AG04450 (cell line): ENCODE data around the gene OR1I1. TPM values are rescaled to one million over a fixed set of nuclear protein-coding genes. Genes with fewer than 3 reads are reported as not detected.
"Not testable (repeated sequence)": the region's sequence is repeated elsewhere in the genome, so short reads cannot be mapped to it uniquely, and the experiment has no call there.

Experiments
- CTCF ChIA-PET: fragments of 300-600, 350-600 bp; formaldehyde crosslinking; extraction: SDS; loops from one replicate; lab custom pipeline; 2022; ENCODE audit warnings: antibody characterized with exemption, inconsistent platforms; lab: Charles Lee
- POLR2A ChIA-PET: fragments of 350-600 bp; formaldehyde crosslinking; extraction: SDS; loops from one replicate; lab custom pipeline; 2021; ENCODE audit warnings: antibody characterized with exemption, inconsistent platforms; lab: Yijun Ruan, JAX
- DNase-seq: peaks from one replicate; pipeline ENCODE4 v3.0.0-alpha.2; 2011; ENCODE audit warnings: low read depth, low spot score
- H3K27ac ChIP-seq: one replicate; pipeline ENCODE4 v1.5.1; 2012; ENCODE audit warnings: low read depth, low read length, control low read depth
- H3K27me3 ChIP-seq: one replicate; pipeline ENCODE4 v1.6.0; 2012; ENCODE audit warnings: low read length; ENCODE audit not compliant: control insufficient read depth, insufficient read depth
- H3K4me3 ChIP-seq: 2 replicates; pipeline ENCODE4 v1.5.1; 2011; ENCODE audit warnings: mild to moderate bottlenecking, low read depth, low read length, control low read depth
- H3K9me3 ChIP-seq: 2 replicates; pipeline ENCODE4 v1.5.1; 2012; ENCODE audit warnings: low read length; ENCODE audit not compliant: control insufficient read depth, insufficient read depth
- CTCF ChIP-seq: IDR thresholded peaks from 2 replicates; pipeline ENCODE4 v1.5.1; 2011; ENCODE audit warnings: low read depth, low read length, control low read depth, inconsistent platforms
- polyA plus RNA-seq: library from polyadenylated mRNA; depleted of rRNA; stranded (reverse); fragments of >200 nt; gene quantifications from 2 replicates; pipeline ENCODE4 v1.2.3, GENCODE V29; 2011

The OR1I1 gene
- polyA plus RNA-seq, 1 experiment: not detected

DNA sequence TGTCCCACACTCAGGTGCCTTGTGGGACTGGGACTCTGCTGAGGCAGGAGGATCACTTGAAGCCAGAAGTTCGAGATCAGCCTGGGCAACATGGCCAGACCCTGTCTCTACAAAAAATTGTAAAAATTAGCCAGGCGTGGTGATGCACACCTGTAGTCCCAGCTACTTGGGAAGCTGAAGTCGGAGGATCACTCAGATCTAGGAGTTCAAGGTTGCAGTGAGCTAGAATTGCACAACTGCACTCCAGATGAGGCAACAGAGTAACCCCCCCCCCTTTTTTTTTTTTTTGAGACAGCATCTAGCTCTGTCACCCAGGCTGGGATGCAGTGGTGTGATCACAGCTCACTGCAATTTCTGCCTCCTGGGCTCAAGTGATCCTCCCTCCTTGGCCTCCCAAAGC, 14.2 kb downstream of the OR1I1 start:
- no peak overlapping the region for H3K27ac ChIP-seq
- H3K4me3 ChIP-seq: no peak overlapping the region
- ChIA-PET POLR2A (no interaction called here), CTCF (interaction anchor here (0.6 kb wide), 1 partner anchor 11 kb away, joined by 7 read pairs; no protein-coding TSS in a partner anchor)
- DNase-seq: no peak
- H3K9me3 ChIP-seq: no peaks in the 10 kb centered on the region; the same call in 1 of the 2 replicates
- no peak for TF ChIP-seq CTCF
- peaks cover 7% of the 10 kb centered on the region for H3K27me3 ChIP-seq

DNA sequence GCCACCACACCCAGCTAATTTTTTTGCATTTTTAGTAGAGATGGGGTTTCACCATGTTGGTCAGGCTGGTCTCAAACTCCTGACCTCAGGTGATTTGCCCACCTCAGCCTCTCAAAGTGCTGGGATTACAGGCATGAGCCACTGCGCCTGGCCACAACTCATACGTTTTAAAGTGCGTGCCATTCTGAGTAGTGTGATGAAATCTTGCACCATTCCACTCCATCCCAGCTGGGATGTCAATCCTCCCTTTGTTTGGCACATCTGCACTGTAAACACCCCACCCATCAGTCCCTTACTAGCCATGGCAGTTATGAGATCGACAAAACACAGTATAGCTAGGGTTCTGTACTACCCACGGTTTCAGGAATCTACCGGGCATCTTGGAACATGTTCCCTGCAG, 16.0 kb downstream of the OR1I1 start:
- DNase-seq, H3K27me3 ChIP-seq, CTCF ChIA-PET, H3K9me3 ChIP-seq, H3K27ac ChIP-seq, H3K4me3 ChIP-seq, POLR2A ChIA-PET: not testable (repeated sequence)

- POLR2A ChIA-PET: no interaction called here
- CTCF ChIA-PET: no interaction called here
Observed at GRCh38 chr19:15098460-15098859, 16.4 kb downstream of the OR1I1 start.

DNA sequence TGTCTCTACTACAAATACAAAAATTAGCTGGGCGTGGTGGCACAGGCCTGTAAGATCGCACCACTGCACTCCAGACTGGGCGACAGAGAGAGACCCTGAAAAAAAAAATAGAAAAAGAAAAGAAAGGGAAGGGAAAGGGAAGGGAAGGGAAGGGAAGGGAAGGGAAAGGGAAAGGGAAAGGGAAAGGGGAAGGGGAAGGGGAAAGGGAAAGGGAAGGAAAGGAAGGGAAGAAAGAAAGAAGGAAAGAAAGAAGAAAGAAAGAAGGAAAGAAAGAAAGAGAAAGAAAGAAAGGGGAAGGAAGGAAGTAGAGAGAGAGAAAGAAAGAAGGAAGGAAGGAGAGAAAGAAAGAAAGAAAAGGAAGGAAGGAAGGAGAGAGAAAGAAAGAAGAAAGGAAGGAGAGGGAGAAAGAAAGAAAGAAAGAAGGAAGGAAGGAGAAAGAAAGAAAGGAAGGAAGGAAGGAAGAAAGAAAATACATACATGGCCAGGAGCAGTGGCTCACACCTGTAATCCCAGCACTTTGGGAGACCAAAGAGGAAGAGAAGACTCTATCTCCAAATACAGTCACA, 17.1 kb downstream of the OR1I1 start:
- Histone ChIP-seq H3K27me3 (peaks cover 7% of the 10 kb centered on the region), H3K4me3 (no peak overlapping the region), H3K9me3 (peaks cover 17% of the 10 kb centered on the region; the same call in 1 of the 2 replicates), H3K27ac (no peak overlapping the region)
- DNase-seq: no peak
- ChIA-PET CTCF (interaction anchor here (1.0 to 3.2 kb wide), 2 partner anchors 11 to 122 kb away, joined by 3 to 12 read pairs; no protein-coding TSS in a partner anchor), POLR2A (no interaction called here)
- no peak for TF ChIP-seq CTCF

More at GRCh38 chr19:15098460-15098859, 16.4 kb downstream of the OR1I1 start:
- TF ChIP-seq CTCF: no peak
- DNase-seq: no peak
- Histone ChIP-seq H3K27ac (no peak overlapping the region), H3K4me3 (no peak overlapping the region), H3K9me3 (peaks cover 11% of the 10 kb centered on the region; the same call in 1 of the 2 replicates), H3K27me3 (peaks cover 7% of the 10 kb centered on the region)

DNA sequence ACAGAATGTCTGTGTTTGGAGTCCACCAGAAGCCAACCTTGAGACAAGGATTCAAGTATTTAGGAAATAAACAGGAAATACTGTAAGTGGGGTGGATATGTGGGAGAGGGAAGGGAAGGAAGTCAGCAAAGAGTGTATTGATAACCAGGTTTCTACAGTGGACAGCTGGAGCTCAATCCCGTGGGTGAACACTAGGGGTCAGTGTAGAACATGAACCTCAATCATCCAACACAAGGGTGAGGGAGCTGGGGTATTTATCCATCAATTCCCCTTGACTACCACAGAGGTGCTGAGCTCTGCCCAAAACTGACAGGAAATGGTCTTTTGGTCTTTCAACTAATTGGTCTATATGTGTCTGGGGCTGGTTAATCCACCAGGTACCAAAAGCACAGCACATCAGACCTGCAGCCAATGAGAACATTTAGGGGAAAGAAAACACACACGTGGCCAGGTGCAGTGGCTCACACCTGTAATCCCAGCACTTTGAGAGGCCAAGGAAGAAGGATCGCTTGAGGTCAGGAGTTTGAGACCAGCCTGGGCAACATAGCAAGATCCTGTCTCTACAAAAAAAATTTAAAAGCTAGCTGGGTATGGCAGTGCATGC, 19.6 kb downstream of the OR1I1 start:
- TF ChIP-seq CTCF: peak; percentile 67
- H3K4me3 ChIP-seq: no peak overlapping the region
- ChIA-PET POLR2A (interaction anchor here (0.5 to 1.0 kb wide), 2 partner anchors 24 to 259 kb away, joined by 3 to 6 read pairs; a partner anchor contains a TSS), CTCF (interaction anchor here (0.5 to 3.2 kb wide), 23 partner anchors 9 to 1112 kb away, joined by 3 to 24 read pairs (median 4); partner anchors contain the start of gene AKAP8L)
- peaks cover 26% of the 10 kb centered on the region for H3K9me3 ChIP-seq
- no peak for DNase-seq
- no peak overlapping the region for H3K27ac ChIP-seq
- peaks cover 5% of the 10 kb centered on the region for H3K27me3 ChIP-seq
